ENCODE data around the gene CCNB1IP1. TPM values are rescaled to one million over a fixed set of nuclear protein-coding genes. Genes with fewer than 3 reads are reported as not detected.

The CCNB1IP1 gene
- total RNA-seq, 1 experiment from 2014 or later = 151 TPM

DNA sequence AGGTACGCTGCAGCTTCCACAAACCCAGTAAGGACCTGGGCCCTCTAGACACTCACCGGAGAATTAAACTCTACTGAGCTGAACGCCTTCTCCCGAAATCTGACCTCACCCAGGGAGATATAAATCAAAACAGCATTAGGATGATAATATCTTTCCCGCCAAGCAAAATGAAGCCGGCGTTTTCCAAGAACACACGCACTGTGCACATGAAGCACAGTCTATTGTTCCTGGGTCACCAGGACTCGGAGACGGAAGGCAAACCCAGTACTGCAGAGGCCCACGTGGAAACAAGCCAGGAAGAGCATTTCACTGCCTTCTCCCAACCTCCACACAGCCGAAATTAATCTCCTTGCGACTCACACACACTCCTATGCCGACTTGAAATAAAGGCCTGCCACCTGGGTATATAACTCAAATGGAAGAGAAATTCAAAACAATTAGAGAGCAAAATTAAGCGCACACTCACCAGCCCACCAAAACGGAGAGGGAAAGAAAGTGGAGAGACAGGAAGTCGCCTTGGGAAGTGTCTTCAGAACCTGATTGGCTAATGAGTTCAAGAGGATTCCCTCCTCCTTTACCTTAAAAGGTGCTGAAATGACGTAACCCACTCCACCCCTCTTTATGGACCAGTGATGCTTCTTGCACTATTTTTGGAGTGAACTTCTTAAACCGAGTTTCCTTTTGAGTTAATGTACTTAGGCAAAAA lies at the start of gene CCNB1IP1 (continued):
- TF ChIP-seq, protein P1, sequence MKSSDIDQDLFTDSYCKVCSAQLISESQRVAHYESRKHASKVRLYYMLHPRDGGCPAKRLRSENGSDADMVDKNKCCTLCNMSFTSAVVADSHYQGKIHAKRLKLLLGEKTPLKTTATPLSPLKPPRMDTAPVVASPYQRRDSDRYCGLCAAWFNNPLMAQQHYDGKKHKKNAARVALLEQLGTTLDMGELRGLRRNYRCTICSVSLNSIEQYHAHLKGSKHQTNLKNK (CRISPR knock-in tag; IDR thresholded peaks at IDR 0.05) = no peak
- TF ChIP-seq RORB (CRISPR knock-in tag; IDR thresholded peaks at IDR 0.05) (no peak), ELF4 (CRISPR knock-in tag; IDR thresholded peaks at IDR 0.05; ENCODE audit: low read depth) (no peak), GABPB1 (CRISPR knock-in tag; IDR thresholded peaks at IDR 0.05) (peak; percentile 62; the same call in 1 of the 2 replicates), FOXP1 (CRISPR knock-in tag; IDR thresholded peaks at IDR 0.05; ENCODE audit: borderline replicate concordance) (no peak), SMAD3 (CRISPR knock-in tag; IDR thresholded peaks at IDR 0.05; ENCODE audit: borderline replicate concordance) (no peak)
- TF ChIP-seq, protein P2, sequence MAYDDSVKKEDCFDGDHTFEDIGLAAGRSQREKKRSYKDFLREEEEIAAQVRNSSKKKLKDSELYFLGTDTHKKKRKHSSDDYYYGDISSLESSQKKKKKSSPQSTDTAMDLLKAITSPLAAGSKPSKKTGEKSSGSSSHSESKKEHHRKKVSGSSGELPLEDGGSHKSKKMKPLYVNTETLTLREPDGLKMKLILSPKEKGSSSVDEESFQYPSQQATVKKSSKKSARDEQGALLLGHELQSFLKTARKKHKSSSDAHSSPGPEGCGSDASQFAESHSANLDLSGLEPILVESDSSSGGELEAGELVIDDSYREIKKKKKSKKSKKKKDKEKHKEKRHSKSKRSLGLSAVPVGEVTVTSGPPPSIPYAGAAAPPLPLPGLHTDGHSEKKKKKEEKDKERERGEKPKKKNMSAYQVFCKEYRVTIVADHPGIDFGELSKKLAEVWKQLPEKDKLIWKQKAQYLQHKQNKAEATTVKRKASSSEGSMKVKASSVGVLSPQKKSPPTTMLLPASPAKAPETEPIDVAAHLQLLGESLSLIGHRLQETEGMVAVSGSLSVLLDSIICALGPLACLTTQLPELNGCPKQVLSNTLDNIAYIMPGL (CRISPR knock-in tag; IDR thresholded peaks at IDR 0.05) = no peak
- TF ChIP-seq, protein P3, sequence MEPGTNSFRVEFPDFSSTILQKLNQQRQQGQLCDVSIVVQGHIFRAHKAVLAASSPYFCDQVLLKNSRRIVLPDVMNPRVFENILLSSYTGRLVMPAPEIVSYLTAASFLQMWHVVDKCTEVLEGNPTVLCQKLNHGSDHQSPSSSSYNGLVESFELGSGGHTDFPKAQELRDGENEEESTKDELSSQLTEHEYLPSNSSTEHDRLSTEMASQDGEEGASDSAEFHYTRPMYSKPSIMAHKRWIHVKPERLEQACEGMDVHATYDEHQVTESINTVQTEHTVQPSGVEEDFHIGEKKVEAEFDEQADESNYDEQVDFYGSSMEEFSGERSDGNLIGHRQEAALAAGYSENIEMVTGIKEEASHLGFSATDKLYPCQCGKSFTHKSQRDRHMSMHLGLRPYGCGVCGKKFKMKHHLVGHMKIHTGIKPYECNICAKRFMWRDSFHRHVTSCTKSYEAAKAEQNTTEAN (CRISPR knock-in tag; IDR thresholded peaks at IDR 0.05) = peak; percentile 59; the same call in 1 of the 2 replicates
- TF ChIP-seq, protein P4, sequence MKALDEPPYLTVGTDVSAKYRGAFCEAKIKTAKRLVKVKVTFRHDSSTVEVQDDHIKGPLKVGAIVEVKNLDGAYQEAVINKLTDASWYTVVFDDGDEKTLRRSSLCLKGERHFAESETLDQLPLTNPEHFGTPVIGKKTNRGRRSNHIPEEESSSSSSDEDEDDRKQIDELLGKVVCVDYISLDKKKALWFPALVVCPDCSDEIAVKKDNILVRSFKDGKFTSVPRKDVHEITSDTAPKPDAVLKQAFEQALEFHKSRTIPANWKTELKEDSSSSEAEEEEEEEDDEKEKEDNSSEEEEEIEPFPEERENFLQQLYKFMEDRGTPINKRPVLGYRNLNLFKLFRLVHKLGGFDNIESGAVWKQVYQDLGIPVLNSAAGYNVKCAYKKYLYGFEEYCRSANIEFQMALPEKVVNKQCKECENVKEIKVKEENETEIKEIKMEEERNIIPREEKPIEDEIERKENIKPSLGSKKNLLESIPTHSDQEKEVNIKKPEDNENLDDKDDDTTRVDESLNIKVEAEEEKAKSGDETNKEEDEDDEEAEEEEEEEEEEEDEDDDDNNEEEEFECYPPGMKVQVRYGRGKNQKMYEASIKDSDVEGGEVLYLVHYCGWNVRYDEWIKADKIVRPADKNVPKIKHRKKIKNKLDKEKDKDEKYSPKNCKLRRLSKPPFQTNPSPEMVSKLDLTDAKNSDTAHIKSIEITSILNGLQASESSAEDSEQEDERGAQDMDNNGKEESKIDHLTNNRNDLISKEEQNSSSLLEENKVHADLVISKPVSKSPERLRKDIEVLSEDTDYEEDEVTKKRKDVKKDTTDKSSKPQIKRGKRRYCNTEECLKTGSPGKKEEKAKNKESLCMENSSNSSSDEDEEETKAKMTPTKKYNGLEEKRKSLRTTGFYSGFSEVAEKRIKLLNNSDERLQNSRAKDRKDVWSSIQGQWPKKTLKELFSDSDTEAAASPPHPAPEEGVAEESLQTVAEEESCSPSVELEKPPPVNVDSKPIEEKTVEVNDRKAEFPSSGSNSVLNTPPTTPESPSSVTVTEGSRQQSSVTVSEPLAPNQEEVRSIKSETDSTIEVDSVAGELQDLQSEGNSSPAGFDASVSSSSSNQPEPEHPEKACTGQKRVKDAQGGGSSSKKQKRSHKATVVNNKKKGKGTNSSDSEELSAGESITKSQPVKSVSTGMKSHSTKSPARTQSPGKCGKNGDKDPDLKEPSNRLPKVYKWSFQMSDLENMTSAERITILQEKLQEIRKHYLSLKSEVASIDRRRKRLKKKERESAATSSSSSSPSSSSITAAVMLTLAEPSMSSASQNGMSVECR (CRISPR knock-in tag; IDR thresholded peaks at IDR 0.05; ENCODE audit: borderline replicate concordance) = peak; percentile 61; the same call in 1 of the 2 replicates
- TF ChIP-seq, protein P5, sequence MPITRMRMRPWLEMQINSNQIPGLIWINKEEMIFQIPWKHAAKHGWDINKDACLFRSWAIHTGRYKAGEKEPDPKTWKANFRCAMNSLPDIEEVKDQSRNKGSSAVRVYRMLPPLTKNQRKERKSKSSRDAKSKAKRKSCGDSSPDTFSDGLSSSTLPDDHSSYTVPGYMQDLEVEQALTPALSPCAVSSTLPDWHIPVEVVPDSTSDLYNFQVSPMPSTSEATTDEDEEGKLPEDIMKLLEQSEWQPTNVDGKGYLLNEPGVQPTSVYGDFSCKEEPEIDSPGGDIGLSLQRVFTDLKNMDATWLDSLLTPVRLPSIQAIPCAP (CRISPR knock-in tag; IDR thresholded peaks at IDR 0.05) = no peak

DNA sequence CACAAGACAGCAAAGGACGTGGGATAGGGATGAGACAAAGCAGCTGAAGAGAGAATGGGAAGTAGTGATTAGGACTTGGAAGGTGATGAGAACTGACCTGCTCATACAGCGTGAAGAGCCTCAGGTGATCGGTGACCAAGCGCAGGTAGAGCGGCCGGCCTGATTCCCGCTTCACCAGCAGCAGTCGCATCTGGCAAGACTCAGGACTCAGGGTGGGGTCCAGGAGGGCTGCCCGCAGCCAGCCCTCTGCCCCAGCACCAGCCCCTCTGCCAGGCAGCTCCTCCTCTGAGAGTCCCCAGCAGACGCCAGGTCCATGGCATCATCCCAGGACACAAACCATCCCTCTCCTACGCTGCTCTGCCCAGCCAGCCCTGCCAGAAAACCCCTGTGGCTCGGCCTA lies 49.4 kb upstream of the CCNB1IP1 start:
- Mint-ChIP-seq H3K27ac (no peak overlapping the region), H3K36me3 (peaks cover 25% of the 10 kb centered on the region), H3K9me3 (no peaks in the 10 kb centered on the region), H3K4me3 (no peak overlapping the region), H3K27me3 (ENCODE audit: low read depth) (no peaks in the 10 kb centered on the region), H3K4me1 (no peaks in the 10 kb centered on the region)
- ATAC-seq (no peak), DNase-seq (ENCODE audit: low spot score) (no peak)
- ChIA-PET POLR2A (no interaction called here), CTCF (interaction anchor here (0.7 kb wide), 1 partner anchor 52 kb away, joined by 4 read pairs; no protein-coding TSS in a partner anchor)
- no peak for TF ChIP-seq TCF7 (CRISPR knock-in tag; IDR thresholded peaks at IDR 0.05; ENCODE audit: low read depth)
- no peak for TF ChIP-seq ZNF121 (CRISPR knock-in tag; IDR thresholded peaks at IDR 0.05)
- no peak for TF ChIP-seq ATF1 (CRISPR knock-in tag; IDR thresholded peaks at IDR 0.05)
- no peak for TF ChIP-seq EMX1 (CRISPR knock-in tag; IDR thresholded peaks at IDR 0.05)
- no peak for TF ChIP-seq ETV6 (CRISPR knock-in tag; IDR thresholded peaks at IDR 0.05)
